GM23338 (cell line): ENCODE results near the gene MDGA2. TPM values are rescaled to one million over a fixed set of nuclear protein-coding genes. Genes with fewer than 3 reads are reported as not detected.

Experiments used
- ATAC-seq: fragments of 200-7000 bp; cut with Tn5 transposase; 3 replicates; pipeline ENCODE4 v1.9.1; 2020
- DNase-seq: peaks from one replicate; pipeline ENCODE4 v3.0.0-alpha.2; 2015; ENCODE audit warnings: low spot score
- H2AFZ ChIP-seq: fragments of 200-600 bp; sonication (generic); 2 replicates; pipeline ENCODE4 v1.8.0; 2016; ENCODE audit warnings: antibody characterized with exemption, mild to moderate bottlenecking, moderate library complexity
- H3F3A ChIP-seq: fragments of 200-600 bp; sonication (generic); replicated peaks from 2 replicates; pipeline ENCODE4 v1.8.0; 2017; ENCODE audit warnings: antibody characterized with exemption, mixed run types, low read depth
- H3K27ac ChIP-seq: fragments of 200-600 bp; sonication (generic); 2 replicates; pipeline ENCODE4 v1.6.1; 2016; ENCODE audit warnings: low read depth
- H3K27me3 ChIP-seq: fragments of 200-600 bp; sonication (generic); 2 replicates; pipeline ENCODE4 v1.8.0; 2016; ENCODE audit warnings: mild to moderate bottlenecking, mixed run types, moderate library complexity; ENCODE audit not compliant: insufficient read depth
- H3K36me3 ChIP-seq: fragments of 200-600 bp; sonication (generic); 2 replicates; pipeline ENCODE4 v1.8.0; 2016; ENCODE audit warnings: mild to moderate bottlenecking; ENCODE audit not compliant: insufficient read depth
- H3K4me1 ChIP-seq: fragments of 200-600 bp; sonication (generic); 2 replicates; pipeline ENCODE4 v1.8.0; 2016; ENCODE audit warnings: mild to moderate bottlenecking, moderate library complexity; ENCODE audit not compliant: insufficient read depth
- H3K4me2 ChIP-seq: fragments of 200-600 bp; sonication (generic); 2 replicates; pipeline ENCODE4 v1.7.1; 2017; ENCODE audit warnings: mixed run types
- H3K4me3 ChIP-seq: fragments of 200-600 bp; sonication (generic); 2 replicates; pipeline ENCODE4 v1.6.1; 2016; ENCODE audit warnings: mixed run types
- H3K79me2 ChIP-seq: fragments of 200-600 bp; sonication (generic); replicated peaks from 2 replicates; pipeline ENCODE4 v1.8.0; 2017; ENCODE audit warnings: mild to moderate bottlenecking; ENCODE audit not compliant: insufficient read depth
- H3K9me2 ChIP-seq: fragments of 200-600 bp; sonication (generic); 2 replicates; pipeline ENCODE4 v1.8.0; 2017; ENCODE audit not compliant: insufficient read depth
- H4K20me1 ChIP-seq: fragments of 200-600 bp; sonication (generic); replicated peaks from 2 replicates; pipeline ENCODE4 v1.8.0; 2017; ENCODE audit warnings: mild to moderate bottlenecking; ENCODE audit not compliant: insufficient read depth
- H3K27ac Mint-ChIP-seq: 2 replicates; pipeline ENCODE4 v1.8.0; 2020; ENCODE audit warnings: inconsistent platforms, mild to moderate bottlenecking, moderate library complexity, mixed read lengths
- H3K27me3 Mint-ChIP-seq: 3 replicates; pipeline ENCODE4 v1.8.0; 2022; ENCODE audit warnings: low read depth, mild to moderate bottlenecking, moderate library complexity, mixed read lengths, inconsistent platforms; ENCODE audit not compliant: insufficient read depth, poor library complexity
- H3K36me3 Mint-ChIP-seq: 3 replicates; pipeline ENCODE4 v1.8.0; 2021; ENCODE audit warnings: low read depth, mild to moderate bottlenecking, inconsistent platforms, moderate library complexity, mixed read lengths
- H3K4me1 Mint-ChIP-seq: 3 replicates; pipeline ENCODE4 v1.8.0; 2020; ENCODE audit warnings: mild to moderate bottlenecking, inconsistent platforms, mixed read lengths
- H3K4me3 Mint-ChIP-seq: 3 replicates; pipeline ENCODE4 v1.8.0; 2021; ENCODE audit warnings: moderate library complexity, mild to moderate bottlenecking, inconsistent platforms, mixed read lengths
- H3K9me3 Mint-ChIP-seq: 3 replicates; pipeline ENCODE4 v1.8.0; 2020; ENCODE audit warnings: moderate library complexity, mild to moderate bottlenecking, inconsistent platforms, mixed read lengths
- CREB1 ChIP-seq: fragments of 250-450 bp; sonication (Bioruptor Pico); IDR thresholded peaks from 2 replicates; pipeline ENCODE4 v1.5.0; 2020; ENCODE audit warnings: low read depth, mild to moderate bottlenecking, moderate library complexity
- EZH2 ChIP-seq: fragments of 200-600 bp; sonication (generic); IDR thresholded peaks from one replicate; pipeline ENCODE4 v1.8.0; 2017; ENCODE audit warnings: antibody characterized with exemption, mild to moderate bottlenecking, low read depth; ENCODE audit not compliant: unreplicated experiment
- EZH2phosphoT487 ChIP-seq: fragments of 200-600 bp; sonication (generic); IDR thresholded peaks from one replicate; pipeline ENCODE4 v1.8.1; 2018; ENCODE audit warnings: antibody characterized with exemption; ENCODE audit not compliant: unreplicated experiment
- JUNB ChIP-seq: IDR thresholded peaks from one replicate; pipeline ENCODE4 v1.6.1; 2016; ENCODE audit warnings: antibody characterized with exemption; ENCODE audit not compliant: unreplicated experiment
- NANOG ChIP-seq: IDR thresholded peaks from 2 replicates; pipeline ENCODE4 v1.6.1; 2016; ENCODE audit warnings: antibody characterized with exemption, borderline replicate concordance
- POLR2AphosphoS5 ChIP-seq: IDR thresholded peaks from 2 replicates; pipeline ENCODE4 v1.6.1; 2016; ENCODE audit warnings: antibody characterized with exemption, low read depth
- REST ChIP-seq: IDR thresholded peaks from one replicate; pipeline ENCODE4 v1.6.1; 2018; ENCODE audit warnings: antibody characterized with exemption; ENCODE audit not compliant: unreplicated experiment
- STAT1 ChIP-seq: IDR thresholded peaks from one replicate; pipeline ENCODE4 v1.6.1; 2016; ENCODE audit warnings: antibody characterized with exemption; ENCODE audit not compliant: unreplicated experiment
- ZNF114 ChIP-seq: fragments of 250-450 bp; sonication (Bioruptor Pico); IDR thresholded peaks from 2 replicates; pipeline ENCODE4 v1.5.0; 2020; ENCODE audit warnings: mild to moderate bottlenecking, moderate library complexity
- ZNF331 ChIP-seq: fragments of 250-450 bp; sonication (Bioruptor Pico); IDR thresholded peaks from 2 replicates; pipeline ENCODE4 v1.5.0; 2020; ENCODE audit warnings: low read depth, mild to moderate bottlenecking, moderate library complexity
- polyA plus RNA-seq: library from polyadenylated mRNA; unstranded; fragments of >200 nt; fragmentation: Nextera tagmentation; extraction: Ambion mirVana; gene quantifications from 2 replicates; pipeline ENCODE4 v1.2.1, GENCODE V29; 2016
- total RNA-seq: library from RNA; depleted of rRNA; stranded (reverse); fragments of >200 nt; shearing (Covaris generic); gene quantifications from 2 replicates; pipeline ENCODE4 v1.2.3, GENCODE V29; 2014
- TF ChIP-seq, protein P1 (sequence below): fragments of 250-450 bp; sonication (Bioruptor Pico); IDR thresholded peaks from 2 replicates; pipeline ENCODE4 v1.5.0; 2020; ENCODE audit warnings: mild to moderate bottlenecking, moderate library complexity
- TF ChIP-seq, protein P2 (sequence below), 2 experiments: fragments of 200-600 bp in 1 of 2; sonication (generic) in 1 of 2; conservative IDR thresholded peaks; 2 replicates each; pipeline versions ENCODE4 v1.5.1 to v1.6.1; 2016 to 2017; ENCODE audit warnings: antibody characterized with exemption in 2 of 2, low read depth in 2 of 2, mild to moderate bottlenecking in 2 of 2, moderate library complexity in 1 of 2

Gene MDGA2
- total and polyA plus RNA-seq, 2 experiments from 2014 or later: 0.68 to 1.7 TPM

DNA sequence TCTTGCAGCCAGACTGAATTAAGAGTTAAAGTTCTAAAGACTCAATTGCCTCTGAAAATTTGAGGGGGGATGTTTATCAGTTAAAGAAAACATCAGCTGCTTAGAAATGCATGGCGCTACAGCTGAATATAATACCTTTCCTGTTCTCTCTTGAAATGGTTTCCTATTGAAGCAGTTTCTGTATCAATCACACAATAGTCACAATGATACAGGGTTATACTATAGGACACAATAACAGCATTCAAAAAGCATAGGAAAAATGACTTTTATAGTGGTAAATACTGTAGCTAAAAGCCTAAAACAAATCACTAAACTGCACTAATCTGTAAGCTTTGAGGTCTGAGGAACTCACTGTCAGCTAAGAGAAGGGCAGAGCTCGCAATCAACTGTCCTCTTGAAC, 15.2 kb downstream of the MDGA2 start:
- Mint-ChIP-seq H3K36me3 (no peaks in the 10 kb centered on the region), H3K27ac (no peak overlapping the region)
- no peak overlapping the region for H3K27ac ChIP-seq

DNA sequence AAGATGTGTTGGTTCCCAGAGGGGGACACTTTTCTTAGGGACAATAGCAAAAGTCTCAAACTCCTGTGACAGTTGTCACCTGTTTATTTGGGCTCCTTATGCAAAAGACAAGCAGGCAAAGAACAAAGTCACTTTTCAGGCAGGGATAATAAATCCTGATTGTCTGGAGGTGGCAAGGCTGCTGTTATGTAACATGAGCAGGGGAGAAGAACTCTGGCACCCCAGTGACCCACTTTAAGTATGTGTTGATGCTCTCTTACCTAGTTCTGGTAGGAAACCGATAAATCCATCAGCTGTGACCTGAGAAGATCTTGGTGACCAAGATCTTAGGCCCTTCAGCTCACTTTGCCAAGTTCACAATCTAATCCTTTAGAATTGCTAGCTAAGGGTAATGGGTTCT, 17.4 kb downstream of the MDGA2 start:
- Mint-ChIP-seq H3K27ac (no peak overlapping the region), H3K36me3 (no peaks in the 10 kb centered on the region), H3K9me3 (no peaks in the 10 kb centered on the region), H3K4me1 (no peaks in the 10 kb centered on the region), H3K27me3 (no peaks in the 10 kb centered on the region), H3K4me3 (no peak overlapping the region)
- Histone ChIP-seq H3K4me2 (no peak overlapping the region), H2AFZ (no peak overlapping the region), H3K27me3 (no peaks in the 10 kb centered on the region), H3K27ac (no peak overlapping the region), H3K36me3 (no peaks in the 10 kb centered on the region), H3K4me1 (no peaks in the 10 kb centered on the region), H3K4me3 (no peak overlapping the region), H4K20me1 (no peaks in the 10 kb centered on the region; the same call in 1 of the 2 replicates), H3K79me2 (no peaks in the 10 kb centered on the region), H3F3A (no peaks in the 10 kb centered on the region), H3K9me2 (no peaks in the 10 kb centered on the region; the same call in 1 of the 2 replicates)
- no peak for DNase-seq
- no peak for ATAC-seq
- TF ChIP-seq, protein P1, sequence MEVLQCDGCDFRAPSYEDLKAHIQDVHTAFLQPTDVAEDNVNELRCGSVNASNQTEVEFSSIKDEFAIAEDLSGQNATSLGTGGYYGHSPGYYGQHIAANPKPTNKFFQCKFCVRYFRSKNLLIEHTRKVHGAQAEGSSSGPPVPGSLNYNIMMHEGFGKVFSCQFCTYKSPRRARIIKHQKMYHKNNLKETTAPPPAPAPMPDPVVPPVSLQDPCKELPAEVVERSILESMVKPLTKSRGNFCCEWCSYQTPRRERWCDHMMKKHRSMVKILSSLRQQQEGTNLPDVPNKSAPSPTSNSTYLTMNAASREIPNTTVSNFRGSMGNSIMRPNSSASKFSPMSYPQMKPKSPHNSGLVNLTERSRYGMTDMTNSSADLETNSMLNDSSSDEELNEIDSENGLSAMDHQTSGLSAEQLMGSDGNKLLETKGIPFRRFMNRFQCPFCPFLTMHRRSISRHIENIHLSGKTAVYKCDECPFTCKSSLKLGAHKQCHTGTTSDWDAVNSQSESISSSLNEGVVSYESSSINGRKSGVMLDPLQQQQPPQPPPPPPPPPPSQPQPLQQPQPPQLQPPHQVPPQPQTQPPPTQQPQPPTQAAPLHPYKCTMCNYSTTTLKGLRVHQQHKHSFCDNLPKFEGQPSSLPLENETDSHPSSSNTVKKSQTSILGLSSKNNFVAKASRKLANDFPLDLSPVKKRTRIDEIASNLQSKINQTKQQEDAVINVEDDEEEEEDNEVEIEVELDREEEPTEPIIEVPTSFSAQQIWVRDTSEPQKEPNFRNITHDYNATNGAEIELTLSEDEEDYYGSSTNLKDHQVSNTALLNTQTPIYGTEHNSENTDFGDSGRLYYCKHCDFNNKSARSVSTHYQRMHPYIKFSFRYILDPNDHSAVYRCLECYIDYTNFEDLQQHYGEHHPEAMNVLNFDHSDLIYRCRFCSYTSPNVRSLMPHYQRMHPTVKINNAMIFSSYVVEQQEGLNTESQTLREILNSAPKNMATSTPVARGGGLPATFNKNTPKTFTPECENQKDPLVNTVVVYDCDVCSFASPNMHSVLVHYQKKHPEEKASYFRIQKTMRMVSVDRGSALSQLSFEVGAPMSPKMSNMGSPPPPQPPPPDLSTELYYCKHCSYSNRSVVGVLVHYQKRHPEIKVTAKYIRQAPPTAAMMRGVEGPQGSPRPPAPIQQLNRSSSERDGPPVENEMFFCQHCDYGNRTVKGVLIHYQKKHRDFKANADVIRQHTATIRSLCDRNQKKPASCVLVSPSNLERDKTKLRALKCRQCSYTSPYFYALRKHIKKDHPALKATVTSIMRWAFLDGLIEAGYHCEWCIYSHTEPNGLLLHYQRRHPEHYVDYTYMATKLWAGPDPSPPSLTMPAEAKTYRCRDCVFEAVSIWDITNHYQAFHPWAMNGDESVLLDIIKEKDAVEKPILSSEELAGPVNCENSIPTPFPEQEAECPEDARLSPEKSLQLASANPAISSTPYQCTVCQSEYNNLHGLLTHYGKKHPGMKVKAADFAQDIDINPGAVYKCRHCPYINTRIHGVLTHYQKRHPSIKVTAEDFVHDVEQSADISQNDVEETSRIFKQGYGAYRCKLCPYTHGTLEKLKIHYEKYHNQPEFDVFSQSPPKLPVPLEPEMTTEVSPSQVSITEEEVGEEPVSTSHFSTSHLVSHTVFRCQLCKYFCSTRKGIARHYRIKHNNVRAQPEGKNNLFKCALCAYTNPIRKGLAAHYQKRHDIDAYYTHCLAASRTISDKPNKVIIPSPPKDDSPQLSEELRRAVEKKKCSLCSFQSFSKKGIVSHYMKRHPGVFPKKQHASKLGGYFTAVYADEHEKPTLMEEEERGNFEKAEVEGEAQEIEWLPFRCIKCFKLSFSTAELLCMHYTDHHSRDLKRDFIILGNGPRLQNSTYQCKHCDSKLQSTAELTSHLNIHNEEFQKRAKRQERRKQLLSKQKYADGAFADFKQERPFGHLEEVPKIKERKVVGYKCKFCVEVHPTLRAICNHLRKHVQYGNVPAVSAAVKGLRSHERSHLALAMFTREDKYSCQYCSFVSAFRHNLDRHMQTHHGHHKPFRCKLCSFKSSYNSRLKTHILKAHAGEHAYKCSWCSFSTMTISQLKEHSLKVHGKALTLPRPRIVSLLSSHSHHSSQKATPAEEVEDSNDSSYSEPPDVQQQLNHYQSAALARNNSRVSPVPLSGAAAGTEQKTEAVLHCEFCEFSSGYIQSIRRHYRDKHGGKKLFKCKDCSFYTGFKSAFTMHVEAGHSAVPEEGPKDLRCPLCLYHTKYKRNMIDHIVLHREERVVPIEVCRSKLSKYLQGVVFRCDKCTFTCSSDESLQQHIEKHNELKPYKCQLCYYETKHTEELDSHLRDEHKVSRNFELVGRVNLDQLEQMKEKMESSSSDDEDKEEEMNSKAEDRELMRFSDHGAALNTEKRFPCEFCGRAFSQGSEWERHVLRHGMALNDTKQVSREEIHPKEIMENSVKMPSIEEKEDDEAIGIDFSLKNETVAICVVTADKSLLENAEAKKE: no peak
- TF ChIP-seq STAT1: no peak
- no peak for TF ChIP-seq NANOG
- TF ChIP-seq CREB1 (CRISPR knock-in tag): no peak
- TF ChIP-seq ZNF114 (CRISPR knock-in tag): no peak
- TF ChIP-seq ZNF331 (CRISPR knock-in tag): no peak
- no peak for TF ChIP-seq POLR2AphosphoS5
- no peak for TF ChIP-seq REST
- no peak for TF ChIP-seq EZH2phosphoT487
- TF ChIP-seq, protein P2, sequence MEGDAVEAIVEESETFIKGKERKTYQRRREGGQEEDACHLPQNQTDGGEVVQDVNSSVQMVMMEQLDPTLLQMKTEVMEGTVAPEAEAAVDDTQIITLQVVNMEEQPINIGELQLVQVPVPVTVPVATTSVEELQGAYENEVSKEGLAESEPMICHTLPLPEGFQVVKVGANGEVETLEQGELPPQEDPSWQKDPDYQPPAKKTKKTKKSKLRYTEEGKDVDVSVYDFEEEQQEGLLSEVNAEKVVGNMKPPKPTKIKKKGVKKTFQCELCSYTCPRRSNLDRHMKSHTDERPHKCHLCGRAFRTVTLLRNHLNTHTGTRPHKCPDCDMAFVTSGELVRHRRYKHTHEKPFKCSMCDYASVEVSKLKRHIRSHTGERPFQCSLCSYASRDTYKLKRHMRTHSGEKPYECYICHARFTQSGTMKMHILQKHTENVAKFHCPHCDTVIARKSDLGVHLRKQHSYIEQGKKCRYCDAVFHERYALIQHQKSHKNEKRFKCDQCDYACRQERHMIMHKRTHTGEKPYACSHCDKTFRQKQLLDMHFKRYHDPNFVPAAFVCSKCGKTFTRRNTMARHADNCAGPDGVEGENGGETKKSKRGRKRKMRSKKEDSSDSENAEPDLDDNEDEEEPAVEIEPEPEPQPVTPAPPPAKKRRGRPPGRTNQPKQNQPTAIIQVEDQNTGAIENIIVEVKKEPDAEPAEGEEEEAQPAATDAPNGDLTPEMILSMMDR (conservative IDR thresholded peaks at IDR 0.05; ENCODE audit: low read depth in 2 of 2): no peak
- TF ChIP-seq JUNB: no peak

More for the DNA sequence above, 15.2 kb downstream of the MDGA2 start:
- no peaks in the 10 kb centered on the region; the same call in 1 of the 2 replicates for H4K20me1 ChIP-seq
- no peak for TF ChIP-seq EZH2
- TF ChIP-seq POLR2AphosphoS5: no peak
- no peak for TF ChIP-seq NANOG
- TF ChIP-seq STAT1: no peak
- no peaks in the 10 kb centered on the region for H3K27me3 Mint-ChIP-seq
- H3K9me2 ChIP-seq: no peaks in the 10 kb centered on the region
- no peak overlapping the region for H3K4me3 Mint-ChIP-seq
- no peak overlapping the region for H3K4me3 ChIP-seq
- ATAC-seq: no peak
- DNase-seq: no peak
- H2AFZ ChIP-seq: no peak overlapping the region
- no peaks in the 10 kb centered on the region for H3F3A ChIP-seq
- H3K4me1 Mint-ChIP-seq: no peaks in the 10 kb centered on the region
- no peaks in the 10 kb centered on the region for H3K4me1 ChIP-seq
- H3K4me2 ChIP-seq: no peak overlapping the region
- H3K36me3 ChIP-seq: no peaks in the 10 kb centered on the region
- H3K79me2 ChIP-seq: no peaks in the 10 kb centered on the region
- no peaks in the 10 kb centered on the region for H3K27me3 ChIP-seq
- H3K9me3 Mint-ChIP-seq: no peaks in the 10 kb centered on the region
